Uterus (tissue), 4 donors: ENCODE results near the gene YBX3. TPM values are rescaled to one million over a fixed set of nuclear protein-coding genes. Genes with fewer than 3 reads are reported as not detected.
A peak's percentile ranks its signal among the peaks of the same experiment; 100 is the strongest.

Experiments
- DNase-seq, 2 donors: peaks; one replicate each; pipeline ENCODE4 v3.0.0-alpha.2; 2019 to 2020
- H3K27ac ChIP-seq, 2 donors: fragments of 200-600 bp; sonication (generic); 1 replicate in 1 of 2; 2 replicates in 1 of 2; pipeline ENCODE4 v1.5.1; 2016 to 2018
- H3K27me3 ChIP-seq, 2 donors: fragments of 200-600 bp; sonication (generic); one replicate each; pipeline ENCODE4 v1.5.1; 2018 to 2019; ENCODE audit warnings: control low read depth in 1 of 2
- H3K36me3 ChIP-seq, 2 donors: fragments of 200-600 bp; sonication (generic); one replicate each; pipeline ENCODE4 v1.5.1; 2019; ENCODE audit warnings: control low read depth in 1 of 2
- H3K4me1 ChIP-seq, 2 donors: fragments of 200-600 bp; sonication (generic); one replicate each; pipeline ENCODE4 v1.5.1; 2018 to 2019; ENCODE audit warnings: control low read depth in 1 of 2
- H3K4me3 ChIP-seq, 2 donors: fragments of 200-600 bp; sonication (generic); 1 replicate in 1 of 2; 2 replicates in 1 of 2; pipeline ENCODE4 v1.5.1; 2018 to 2019; ENCODE audit warnings: mild to moderate bottlenecking in 1 of 2
- H3K9me3 ChIP-seq, 2 donors: fragments of 200-600 bp; sonication (generic); one replicate each; pipeline ENCODE4 v1.5.1; 2019; ENCODE audit warnings: control low read depth in 1 of 2
- POLR2A ChIP-seq, 2 donors: fragments of 450-650 bp; IDR thresholded peaks; one replicate each; pipeline ENCODE4 v1.6.1; 2016; ENCODE audit warnings: antibody characterized with exemption in 2 of 2, mild to moderate bottlenecking in 1 of 2, moderate library complexity in 1 of 2
- intact Hi-C: fragments of 100-400 bp; cut with DNase I; formaldehyde crosslinking; loops from one replicate; pipeline ENCODE4 v1.15.1; 2023; ENCODE audit warnings: low total_unique reads
- total RNA-seq, 4 donors: library from RNA; depleted of rRNA in 3 of 4; stranded (reverse); fragments of >200 nt in 3 of 4; gene quantifications; one replicate each; pipeline versions ENCODE4 v1.1.0 to v1.2.4, GENCODE V29; 2014 to 2023
- TF ChIP-seq, protein P1 (sequence below), 4 experiments: fragments of 200-600 bp in 2 of 4; fragments of 450-650 bp in 2 of 4; sonication (generic) in 2 of 4; IDR thresholded peaks; one replicate each; pipeline ENCODE4 v1.5.1; 2016 to 2019; ENCODE audit warnings: antibody characterized with exemption in 4 of 4, mild to moderate bottlenecking in 2 of 4, moderate library complexity in 1 of 4
- donor health status: DM: yes; HTN: yes; CAD: no.

YBX3 gene
- total RNA-seq, 4 donors from 2014 or later = 49.4 to 372 (median 216) TPM

DNA sequence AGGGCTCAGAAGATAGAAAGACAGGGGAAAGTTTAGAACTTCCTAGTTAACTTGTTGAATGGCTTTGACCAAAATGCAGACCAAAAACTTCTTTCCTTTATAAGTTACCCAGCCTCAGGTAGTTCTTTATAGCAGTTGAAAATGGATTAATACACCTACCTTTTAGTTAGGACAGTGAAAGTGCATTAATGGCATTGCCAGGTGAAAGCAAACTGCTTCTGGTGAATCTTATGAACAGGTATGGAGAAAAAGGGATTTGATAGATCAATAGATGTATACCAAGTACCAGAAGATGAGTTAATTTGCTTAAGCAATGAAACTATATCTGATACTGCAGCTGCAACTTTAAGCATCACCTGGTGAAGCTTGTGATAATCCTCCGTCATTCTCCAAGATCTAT, 35.1 kb downstream of the YBX3 start:
- no peak for TF ChIP-seq POLR2A (IDR thresholded peaks at IDR 0.05)
- H3K9me3 ChIP-seq = no peaks in the 10 kb centered on the region
- no peaks in the 10 kb centered on the region for H3K27me3 ChIP-seq
- no peak for DNase-seq
- no peaks in the 10 kb centered on the region for H3K4me1 ChIP-seq
- intact Hi-C loops = no loop called here
- no peak overlapping the region for H3K27ac ChIP-seq
- H3K36me3 ChIP-seq = no peaks in the 10 kb centered on the region
- no peak overlapping the region for H3K4me3 ChIP-seq

DNA sequence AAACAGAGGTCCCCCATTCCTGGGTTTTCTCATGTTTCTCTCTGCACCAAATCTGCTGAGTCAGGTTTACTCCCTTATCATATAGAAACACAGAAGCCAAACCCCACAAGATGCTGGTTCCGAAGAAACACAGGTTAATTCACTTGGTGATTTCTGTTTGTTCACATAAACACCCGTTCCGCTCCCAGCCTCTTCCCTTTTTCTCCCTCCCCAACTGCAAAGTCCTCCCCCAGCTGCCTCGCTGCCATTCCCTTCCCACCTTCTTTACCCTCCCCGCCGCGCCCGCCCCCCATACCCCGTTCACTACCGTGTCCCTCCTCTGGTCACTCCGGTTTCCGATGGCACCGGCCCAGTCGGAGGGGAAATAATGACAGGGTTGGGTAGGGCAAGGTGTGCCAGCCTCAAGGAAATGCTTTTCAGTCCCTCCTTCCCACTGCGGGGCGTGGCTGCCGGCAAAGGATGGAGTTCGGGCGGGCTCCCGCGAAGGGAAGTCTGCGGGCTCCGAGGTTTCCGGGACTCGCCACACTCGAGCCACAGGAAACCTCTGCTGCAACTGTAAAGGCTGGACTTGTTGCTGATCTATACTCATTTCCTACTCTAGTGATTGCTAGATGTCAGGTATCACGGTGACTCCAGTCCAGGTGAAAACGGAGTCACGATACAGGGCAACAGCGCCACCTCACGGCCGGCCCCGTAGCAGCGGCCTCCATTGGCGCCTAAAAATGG, 49.3 kb downstream of the YBX3 start, which contains the start of gene STYK1:
STYK1 (minus strand) TSS at position 394 of the 726 bp plus-strand sequence. CDS start 39,434 bp downstream, outside the sequence.
- intact Hi-C loops = no loop called here
- Histone ChIP-seq H3K9me3 (no peaks in the 10 kb centered on the region), H3K4me1 (no peaks in the 10 kb centered on the region), H3K27me3 (no peaks in the 10 kb centered on the region), H3K36me3 (no peaks in the 10 kb centered on the region), H3K4me3 (peak within 1 kb of the TSS; percentile 20 to 24), H3K27ac (no peak within 1 kb of the TSS)
- no peak for TF ChIP-seq POLR2A (IDR thresholded peaks at IDR 0.05)
- TF ChIP-seq, protein P1, sequence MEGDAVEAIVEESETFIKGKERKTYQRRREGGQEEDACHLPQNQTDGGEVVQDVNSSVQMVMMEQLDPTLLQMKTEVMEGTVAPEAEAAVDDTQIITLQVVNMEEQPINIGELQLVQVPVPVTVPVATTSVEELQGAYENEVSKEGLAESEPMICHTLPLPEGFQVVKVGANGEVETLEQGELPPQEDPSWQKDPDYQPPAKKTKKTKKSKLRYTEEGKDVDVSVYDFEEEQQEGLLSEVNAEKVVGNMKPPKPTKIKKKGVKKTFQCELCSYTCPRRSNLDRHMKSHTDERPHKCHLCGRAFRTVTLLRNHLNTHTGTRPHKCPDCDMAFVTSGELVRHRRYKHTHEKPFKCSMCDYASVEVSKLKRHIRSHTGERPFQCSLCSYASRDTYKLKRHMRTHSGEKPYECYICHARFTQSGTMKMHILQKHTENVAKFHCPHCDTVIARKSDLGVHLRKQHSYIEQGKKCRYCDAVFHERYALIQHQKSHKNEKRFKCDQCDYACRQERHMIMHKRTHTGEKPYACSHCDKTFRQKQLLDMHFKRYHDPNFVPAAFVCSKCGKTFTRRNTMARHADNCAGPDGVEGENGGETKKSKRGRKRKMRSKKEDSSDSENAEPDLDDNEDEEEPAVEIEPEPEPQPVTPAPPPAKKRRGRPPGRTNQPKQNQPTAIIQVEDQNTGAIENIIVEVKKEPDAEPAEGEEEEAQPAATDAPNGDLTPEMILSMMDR (IDR thresholded peaks at IDR 0.05) = peak; percentile 41 to 60 (median 55)
- DNase-seq = peak in 1 of 2 donors; percentile 32

DNA sequence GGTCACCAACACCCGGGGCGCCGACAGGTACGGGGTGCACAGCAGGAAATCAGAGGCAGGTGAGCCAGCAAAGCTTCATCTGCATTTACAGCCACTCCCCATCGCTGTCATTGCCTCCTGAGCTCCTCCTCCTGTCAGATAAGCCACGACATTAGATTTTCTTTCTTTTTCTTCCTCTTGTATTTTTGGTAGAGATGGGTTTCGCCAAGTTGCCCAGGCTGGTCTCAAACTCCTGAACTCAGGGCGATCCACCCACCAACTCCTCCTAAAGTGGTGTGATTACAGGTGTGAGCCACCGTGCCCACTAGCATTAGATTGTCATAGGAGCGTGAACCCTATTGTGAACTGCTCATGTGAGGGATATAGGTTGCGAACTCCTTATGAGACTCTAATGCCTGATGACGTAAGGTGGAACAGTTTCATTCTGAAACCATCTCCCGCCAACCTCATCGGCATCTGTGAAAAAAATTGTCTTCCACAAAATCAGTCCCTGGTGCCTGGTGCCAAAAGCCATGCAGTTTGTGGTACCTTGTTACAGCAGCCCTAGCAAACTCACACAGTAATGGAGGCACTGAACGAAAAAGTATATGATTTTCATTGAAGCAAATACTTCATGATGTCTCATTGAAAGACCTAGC, 50.8 kb downstream of the YBX3 start:
- no peak for TF ChIP-seq POLR2A (IDR thresholded peaks at IDR 0.05)
- TF ChIP-seq, protein P1 (IDR thresholded peaks at IDR 0.05) = no peak
- intact Hi-C loops = no loop called here
- no peaks in the 10 kb centered on the region for H3K27me3 ChIP-seq
- no peaks in the 10 kb centered on the region for H3K36me3 ChIP-seq
- no peaks in the 10 kb centered on the region for H3K9me3 ChIP-seq
- H3K4me3 ChIP-seq = no peak overlapping the region
- H3K4me1 ChIP-seq = no peaks in the 10 kb centered on the region
- no peak overlapping the region for H3K27ac ChIP-seq
- no peak for DNase-seq

DNA sequence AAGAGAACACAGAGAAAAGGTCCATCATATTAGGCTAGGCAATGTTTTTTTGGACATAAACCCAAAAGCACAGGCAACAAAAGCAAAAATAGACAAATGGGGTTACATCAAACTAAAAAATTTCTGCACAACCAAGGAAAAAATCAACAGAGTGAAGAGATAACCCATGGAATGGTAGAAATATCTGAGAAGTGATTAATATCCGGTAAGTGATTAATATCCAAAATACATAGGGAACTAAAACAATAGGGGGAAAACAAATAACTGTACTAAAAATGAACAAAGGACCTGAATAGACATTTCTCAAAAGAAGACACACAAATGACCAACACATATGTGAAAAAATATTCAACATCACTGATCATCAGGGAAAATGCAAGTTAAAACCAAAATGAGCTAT, 53.6 kb downstream of the YBX3 start:
- H3K4me1 ChIP-seq = no peaks in the 10 kb centered on the region

DNA sequence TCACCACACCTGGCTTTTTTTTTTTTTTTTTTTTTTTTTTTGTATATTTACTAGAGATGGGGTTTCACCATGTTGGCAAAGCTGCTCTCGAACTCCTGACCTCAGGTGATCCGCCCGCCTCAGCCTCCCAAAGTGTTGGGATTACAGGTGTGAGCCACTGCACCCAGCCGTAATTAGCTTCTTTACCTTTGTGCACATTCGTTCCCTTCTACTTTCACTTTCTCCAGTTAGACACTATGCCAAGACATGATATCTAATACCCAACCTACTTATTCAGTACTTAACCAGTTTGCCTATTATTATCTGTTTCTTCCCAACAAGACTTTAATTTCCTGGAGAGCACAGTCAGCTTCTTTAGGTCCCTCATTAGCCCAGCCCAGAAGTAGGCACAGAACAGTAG, 54.6 kb downstream of the YBX3 start:
- Histone ChIP-seq H3K9me3 (no peaks in the 10 kb centered on the region), H3K27ac (no peak overlapping the region), H3K4me1 (no peaks in the 10 kb centered on the region), H3K27me3 (no peaks in the 10 kb centered on the region), H3K36me3 (no peaks in the 10 kb centered on the region), H3K4me3 (no peak overlapping the region)
- DNase-seq = no peak
- TF ChIP-seq POLR2A (IDR thresholded peaks at IDR 0.05) = no peak
- TF ChIP-seq, protein P1 (IDR thresholded peaks at IDR 0.05) = no peak
- intact Hi-C loops = no loop called here

More for the DNA sequence above, 53.6 kb downstream of the YBX3 start:
- H3K27ac ChIP-seq = no peak overlapping the region
- intact Hi-C loops = no loop called here
- no peaks in the 10 kb centered on the region for H3K27me3 ChIP-seq
- H3K9me3 ChIP-seq = no peaks in the 10 kb centered on the region
- H3K4me3 ChIP-seq = no peak overlapping the region
- no peak for TF ChIP-seq POLR2A (IDR thresholded peaks at IDR 0.05)
- TF ChIP-seq, protein P1 (IDR thresholded peaks at IDR 0.05) = no peak
- no peaks in the 10 kb centered on the region for H3K36me3 ChIP-seq
- no peak for DNase-seq
